HFFc6 (cell line): ENCODE results near the gene SAPCD1. TPM values are rescaled to one million over a fixed set of nuclear protein-coding genes. Genes with fewer than 3 reads are reported as not detected.
"Not testable (repeated sequence)": the region's sequence is repeated elsewhere in the genome, so short reads cannot be mapped to it uniquely, and the experiment has no call there.

ENCODE experiments used
- DNase-seq: peaks from one replicate; pipeline ENCODE4 v3.0.0-alpha.2; 2018
- H3K27ac Mint-ChIP-seq: 2 replicates; pipeline ENCODE4 v1.8.0; 2020; ENCODE audit warnings: mild to moderate bottlenecking, mixed read lengths
- H3K27me3 Mint-ChIP-seq: 2 replicates; pipeline ENCODE4 v1.8.0; 2021; ENCODE audit warnings: mild to moderate bottlenecking, moderate library complexity, mixed read lengths; ENCODE audit not compliant: insufficient read depth
- H3K36me3 Mint-ChIP-seq: 2 replicates; pipeline ENCODE4 v1.8.0; 2021; ENCODE audit warnings: low read depth, mixed read lengths
- H3K4me1 Mint-ChIP-seq: 2 replicates; pipeline ENCODE4 v1.8.0; 2020; ENCODE audit warnings: low read depth, mixed read lengths
- H3K4me3 Mint-ChIP-seq: 2 replicates; pipeline ENCODE4 v1.8.0; 2020; ENCODE audit warnings: mild to moderate bottlenecking, moderate library complexity, mixed read lengths
- H3K9me3 Mint-ChIP-seq: 2 replicates; pipeline ENCODE4 v1.8.0; 2020; ENCODE audit warnings: mild to moderate bottlenecking, mixed read lengths
- CTCF ChIP-seq: fragments of 200-600 bp; sonication (generic); IDR thresholded peaks from 2 replicates; pipeline ENCODE4 v1.5.0; 2021; ENCODE audit warnings: antibody characterized with exemption, mild to moderate bottlenecking
- total RNA-seq, 6 experiments: library from RNA; stranded (reverse); fragmentation: NEBNext Ultra II Directional; extraction: Animal tissue kit (Norgen Biotek cat#: 25700); gene quantifications; 2 replicates in 1 of 6; 3 replicates in 5 of 6; pipeline ENCODE4 v1.2.3, GENCODE V29; 2021

The SAPCD1 gene
- total RNA-seq, 6 experiments from 2014 or later: 0.91 to 2.4 (median 1.3) TPM

GRCh38 chr6:31796993-31797385, 34.5 kb downstream of the SAPCD1 start:
- H3K4me3 Mint-ChIP-seq: no peak overlapping the region

GRCh38 chr6:31797588-31797987, 35.1 kb downstream of the SAPCD1 start:
- Mint-ChIP-seq H3K36me3 (peaks cover 14% of the 10 kb centered on the region), H3K27me3 (peaks cover 2% of the 10 kb centered on the region; the same call in 1 of the 2 replicates), H3K4me3 (no peak overlapping the region), H3K9me3 (no peaks in the 10 kb centered on the region), H3K4me1 (peaks cover 20% of the 10 kb centered on the region), H3K27ac (0 out of 2 replicates have a peak overlapping the region, but pooled peaks have one; percentile 7)
- DNase-seq: no peak
- TF ChIP-seq CTCF: no peak

More at GRCh38 chr6:31796993-31797385, 34.5 kb downstream of the SAPCD1 start:
- DNase-seq: no peak
- peaks cover 5% of the 10 kb centered on the region; the same call in 1 of the 2 replicates for H3K27me3 Mint-ChIP-seq
- no peak for TF ChIP-seq CTCF
- 0 out of 2 replicates have a peak overlapping the region, but pooled peaks have one; percentile 7 for H3K27ac Mint-ChIP-seq
- H3K4me1 Mint-ChIP-seq: peaks cover 26% of the 10 kb centered on the region
- H3K9me3 Mint-ChIP-seq: no peaks in the 10 kb centered on the region
- H3K36me3 Mint-ChIP-seq: peaks cover 20% of the 10 kb centered on the region

GRCh38 chr6:31799781-31800180, 37.3 kb downstream of the SAPCD1 start:
- H3K36me3 Mint-ChIP-seq: peaks cover 4% of the 10 kb centered on the region; the same call in 1 of the 2 replicates
- no peak for DNase-seq
- no peak overlapping the region for H3K27ac Mint-ChIP-seq
- no peak for TF ChIP-seq CTCF
- no peaks in the 10 kb centered on the region for H3K27me3 Mint-ChIP-seq
- no peaks in the 10 kb centered on the region for H3K4me1 Mint-ChIP-seq
- H3K9me3 Mint-ChIP-seq: no peaks in the 10 kb centered on the region
- H3K4me3 Mint-ChIP-seq: no peak overlapping the region

- H3K36me3 Mint-ChIP-seq, H3K27ac Mint-ChIP-seq, H3K27me3 Mint-ChIP-seq, H3K4me1 Mint-ChIP-seq, DNase-seq, H3K9me3 Mint-ChIP-seq, H3K4me3 Mint-ChIP-seq: not testable (repeated sequence)
Measured at GRCh38 chr6:31801031-31801927, 38.8 kb downstream of the SAPCD1 start.

- TF ChIP-seq CTCF: no peak
- Mint-ChIP-seq H3K27me3 (no peaks in the 10 kb centered on the region; the same call in 1 of the 2 replicates), H3K4me3 (peak overlapping the region; percentile 94), H3K27ac (peak overlapping the region; percentile 81), H3K36me3 (no peaks in the 10 kb centered on the region; the same call in 1 of the 2 replicates), H3K4me1 (peaks cover 16% of the 10 kb centered on the region), H3K9me3 (no peaks in the 10 kb centered on the region)
- DNase-seq: no peak
Measured at GRCh38 chr6:31805939-31806469, 43.5 kb downstream of the SAPCD1 start.
